OCI-LY3 (cell line): ENCODE data around the gene AP3M1.
A peak's percentile ranks its signal among the peaks of the same experiment; 100 is the strongest.

ENCODE experiments used
- H2AFZ ChIP-seq: fragments of 200-600, 300-600 bp; shearing (Covaris generic); 2 replicates; pipeline ENCODE4 v1.6.0; 2014; ENCODE audit warnings: antibody characterized with exemption, low read depth, low read length
- H3K27ac ChIP-seq: fragments of 200-600, 300-600 bp; sonication (generic); 2 replicates; pipeline ENCODE4 v1.5.1; 2014; ENCODE audit warnings: mild to moderate bottlenecking, low read length, moderate library complexity, mixed read lengths
- H3K27me3 ChIP-seq: fragments of 200-600, 300-600 bp; sonication (generic); 2 replicates; pipeline ENCODE4 v1.6.1; 2014; ENCODE audit warnings: low read depth, low read length, mixed read lengths
- H3K36me3 ChIP-seq: fragments of 200-600, 300-600 bp; sonication (generic); replicated peaks from 2 replicates; pipeline ENCODE3; 2014; ENCODE audit warnings: low read depth, low read length, mixed read lengths
- H3K4me1 ChIP-seq: fragments of 300-600, 200-600 bp; sonication (generic); 2 replicates; pipeline ENCODE4 v1.6.1; 2014; ENCODE audit warnings: low read length, mixed read lengths
- H3K4me2 ChIP-seq: fragments of 200-600, 300-600 bp; sonication (generic); 2 replicates; pipeline ENCODE4 v1.6.1; 2014; ENCODE audit warnings: low read length, mixed read lengths
- H3K4me3 ChIP-seq: fragments of 300-600, 200-600 bp; sonication (generic); 2 replicates; pipeline ENCODE4 v1.5.1; 2014; ENCODE audit warnings: antibody characterized with exemption, mild to moderate bottlenecking, low read length, moderate library complexity
- H3K79me2 ChIP-seq: fragments of 300-600, 200-600 bp; shearing (Covaris generic); 2 replicates; pipeline ENCODE4 v1.6.1; 2014; ENCODE audit warnings: mild to moderate bottlenecking, low read length, mixed read lengths
- H3K9ac ChIP-seq: fragments of 300-600, 200-600 bp; shearing (Covaris generic); 2 replicates; pipeline ENCODE4 v1.6.0; 2014; ENCODE audit warnings: mild to moderate bottlenecking, low read length, moderate library complexity
- H3K9me3 ChIP-seq: fragments of 200-600, 300-600 bp; shearing (Covaris generic); 2 replicates; pipeline ENCODE4 v1.6.1; 2014; ENCODE audit warnings: low read length, mixed read lengths; ENCODE audit not compliant: insufficient read depth
- H4K20me1 ChIP-seq: fragments of 200-600, 300-600 bp; sonication (generic); 2 replicates; pipeline ENCODE4 v1.6.1; 2016; ENCODE audit warnings: low read length, mixed read lengths; ENCODE audit not compliant: insufficient read depth
- CTCF ChIP-seq: fragments of 200-600, 300-600 bp; sonication (generic); IDR thresholded peaks from 2 replicates; pipeline ENCODE4 v1.5.1; 2014; ENCODE audit warnings: antibody characterized with exemption, low read length, low read depth
- EZH2phosphoT487 ChIP-seq: fragments of 200-600 bp; shearing (Covaris generic); IDR thresholded peaks from 2 replicates; pipeline ENCODE4 v1.6.1; 2018; ENCODE audit warnings: antibody characterized with exemption, mixed run types, low read depth

The AP3M1 gene

DNA sequence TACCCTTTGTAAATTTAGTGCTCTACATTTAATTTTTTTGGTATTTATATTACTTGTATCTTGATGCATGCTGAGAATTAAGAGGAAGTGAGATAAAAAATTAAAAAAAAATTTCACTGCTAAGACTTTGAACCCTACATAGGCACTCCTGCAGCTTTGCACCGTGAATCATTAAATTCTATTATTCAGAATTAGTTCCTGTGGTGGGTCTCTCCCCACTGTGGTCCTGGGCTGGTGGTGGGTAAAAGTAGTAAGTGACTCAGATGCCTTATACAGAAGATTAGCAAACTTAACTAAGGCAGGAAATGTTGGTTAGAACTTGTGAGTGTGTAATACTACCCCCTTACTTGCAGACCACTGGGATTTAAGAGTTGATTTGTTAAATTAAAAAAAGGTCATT lies 72.6 kb downstream of the AP3M1 start:
- Histone ChIP-seq H3K4me1 (peaks cover 33% of the 10 kb centered on the region), H4K20me1 (peaks cover 2% of the 10 kb centered on the region; the same call in 1 of the 2 replicates), H3K27ac (no peak overlapping the region), H2AFZ (no peak overlapping the region), H3K27me3 (0 out of 2 replicates have a peak, but pooled peaks cover 8% of the 10 kb centered on the region), H3K9ac (no peak overlapping the region), H3K36me3 (no peaks in the 10 kb centered on the region), H3K9me3 (no peaks in the 10 kb centered on the region), H3K79me2 (no peaks in the 10 kb centered on the region), H3K4me2 (peak overlapping the region; percentile 48), H3K4me3 (no peak overlapping the region)
- TF ChIP-seq EZH2phosphoT487 = no peak
- TF ChIP-seq CTCF = no peak

GRCh38 chr10:74077416-74077815 lies 73.2 kb downstream of the AP3M1 start:
- Histone ChIP-seq H3K79me2 (no peaks in the 10 kb centered on the region), H3K9ac (no peak overlapping the region), H3K27me3 (0 out of 2 replicates have a peak, but pooled peaks cover 8% of the 10 kb centered on the region), H3K9me3 (no peaks in the 10 kb centered on the region), H3K4me2 (no peak overlapping the region), H3K27ac (no peak overlapping the region), H3K36me3 (no peaks in the 10 kb centered on the region), H2AFZ (no peak overlapping the region), H3K4me1 (peaks cover 33% of the 10 kb centered on the region), H4K20me1 (peaks cover 2% of the 10 kb centered on the region; the same call in 1 of the 2 replicates), H3K4me3 (no peak overlapping the region)
- TF ChIP-seq CTCF (no peak), EZH2phosphoT487 (no peak)

GRCh38 chr10:74076961-74077360 lies 73.7 kb downstream of the AP3M1 start:
- H3K79me2 ChIP-seq = no peaks in the 10 kb centered on the region
- H3K9me3 ChIP-seq = no peaks in the 10 kb centered on the region
- H3K27ac ChIP-seq = no peak overlapping the region
- 0 out of 2 replicates have a peak, but pooled peaks cover 8% of the 10 kb centered on the region for H3K27me3 ChIP-seq
- no peak overlapping the region for H3K4me3 ChIP-seq
- no peak overlapping the region for H3K4me2 ChIP-seq
- H3K36me3 ChIP-seq = no peaks in the 10 kb centered on the region
- H3K4me1 ChIP-seq = peaks cover 33% of the 10 kb centered on the region
- TF ChIP-seq EZH2phosphoT487 = no peak
- TF ChIP-seq CTCF = no peak
- H2AFZ ChIP-seq = no peak overlapping the region
- H4K20me1 ChIP-seq = peaks cover 2% of the 10 kb centered on the region; the same call in 1 of the 2 replicates
- H3K9ac ChIP-seq = no peak overlapping the region

DNA sequence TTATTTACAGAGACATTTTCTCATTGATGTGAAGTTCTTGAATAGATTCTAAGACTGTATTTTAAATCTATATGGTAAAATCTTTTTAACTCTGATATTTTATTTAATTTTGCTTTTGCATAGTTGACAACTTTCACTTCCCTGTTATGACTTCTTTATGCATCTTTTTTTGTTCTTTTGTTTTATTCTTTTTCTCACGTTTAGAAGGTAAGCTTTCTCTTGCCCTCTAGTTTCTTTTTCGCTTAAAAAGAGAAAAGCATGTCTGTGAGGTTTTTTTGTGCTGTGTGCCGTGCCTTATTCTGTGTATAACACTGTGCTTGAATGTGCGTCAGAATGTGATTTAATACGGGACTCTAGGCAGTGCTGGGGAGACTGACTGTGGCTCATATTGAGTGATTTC lies 74.7 kb downstream of the AP3M1 start:
- no peaks in the 10 kb centered on the region for H3K9me3 ChIP-seq
- no peak overlapping the region for H3K27ac ChIP-seq
- H2AFZ ChIP-seq = no peak overlapping the region
- no peak overlapping the region for H3K4me2 ChIP-seq
- no peak overlapping the region for H3K4me3 ChIP-seq
- H3K4me1 ChIP-seq = peaks cover 33% of the 10 kb centered on the region
- peaks cover 2% of the 10 kb centered on the region; the same call in 1 of the 2 replicates for H4K20me1 ChIP-seq
- no peaks in the 10 kb centered on the region for H3K36me3 ChIP-seq
- TF ChIP-seq CTCF (no peak), EZH2phosphoT487 (no peak)
- H3K9ac ChIP-seq = no peak overlapping the region
- H3K27me3 ChIP-seq = 0 out of 2 replicates have a peak, but pooled peaks cover 8% of the 10 kb centered on the region
- no peaks in the 10 kb centered on the region for H3K79me2 ChIP-seq
